Hematopoietic multipotent progenitor cell treated with erythropoietin and hydrocortisone succinate and interleukin-3 and kit ligand, for 4 days (in vitro differentiated cells): ENCODE data around the gene ACKR2.

Experiments used
- DNase-seq: peaks from one replicate; pipeline ENCODE4 v3.0.0-alpha.2; 2015

Gene ACKR2

GRCh38 chr3:42809202-42809601 is at the start of gene ACKR2:
Gene ACKR2 (plus strand): TSS chr3:42809445. CDS start chr3:42864503, 55,058 bp downstream.
- no peak for DNase-seq

GRCh38 chr3:42762046-42762724 is 47.1 kb upstream of the ACKR2 start:
- peak; percentile 80 for DNase-seq

GRCh38 chr3:42763021-42763420 is 46.2 kb upstream of the ACKR2 start:
- no peak for DNase-seq

GRCh38 chr3:42764115-42764514 is 45.1 kb upstream of the ACKR2 start:
- DNase-seq: no peak

- no peak for DNase-seq
Observed at GRCh38 chr3:42764561-42765295, 44.5 kb upstream of the ACKR2 start.

- DNase-seq: no peak
Observed at GRCh38 chr3:42769477-42770131, 39.6 kb upstream of the ACKR2 start.

- no peak for DNase-seq
Observed at GRCh38 chr3:42771271-42771670, 38.0 kb upstream of the ACKR2 start.

GRCh38 chr3:42772670-42773408 is 36.4 kb upstream of the ACKR2 start, which contains the start of gene CCDC13:
Gene CCDC13 (minus strand): TSS chr3:42773253. CDS start chr3:42758345, 14,908 bp downstream.
- peak; percentile 98 for DNase-seq

- no peak for DNase-seq
Observed at GRCh38 chr3:42773409-42773751, 35.9 kb upstream of the ACKR2 start.

GRCh38 chr3:42778644-42779043 is 30.6 kb upstream of the ACKR2 start:
- DNase-seq: no peak

- DNase-seq: no peak
Observed at GRCh38 chr3:42780398-42780797, 28.8 kb upstream of the ACKR2 start.

- DNase-seq: peak; percentile 89
Observed at GRCh38 chr3:42780892-42781700, 28.1 kb upstream of the ACKR2 start.

GRCh38 chr3:42786212-42786611 is 23.0 kb upstream of the ACKR2 start:
- DNase-seq: peak; percentile 35

GRCh38 chr3:42786631-42787030 is 22.6 kb upstream of the ACKR2 start:
- DNase-seq: no peak

- no peak for DNase-seq
Observed at GRCh38 chr3:42790714-42791229, 18.5 kb upstream of the ACKR2 start.

- DNase-seq: no peak
Observed at GRCh38 chr3:42795621-42796181, 13.5 kb upstream of the ACKR2 start.

GRCh38 chr3:42796332-42796885 is 12.8 kb upstream of the ACKR2 start:
- DNase-seq: no peak

- no peak for DNase-seq
Observed at GRCh38 chr3:42799376-42799775, 9.9 kb upstream of the ACKR2 start.

- peak; percentile 35 for DNase-seq
Observed at GRCh38 chr3:42800251-42800650, 9.0 kb upstream of the ACKR2 start.

- no peak for DNase-seq
Observed at GRCh38 chr3:42801048-42801620, 8.1 kb upstream of the ACKR2 start.

- DNase-seq: no peak
Observed at GRCh38 chr3:42801784-42802183, 7.5 kb upstream of the ACKR2 start.
